Chondrocyte (in vitro differentiated cells): ENCODE data around the gene HSPG2. TPM values are rescaled to one million over a fixed set of nuclear protein-coding genes. Genes with fewer than 3 reads are reported as not detected.

Experiments used
- DNase-seq: peaks from one replicate; pipeline ENCODE4 v3.0.0; 2021; ENCODE audit warnings: mixed read lengths, low spot score
- H3K27ac Mint-ChIP-seq: one replicate; pipeline ENCODE4 v1.8.0; 2021; ENCODE audit warnings: mild to moderate bottlenecking, moderate library complexity, mixed read lengths; ENCODE audit not compliant: unreplicated experiment
- H3K27me3 Mint-ChIP-seq: 2 replicates; pipeline ENCODE4 v1.8.0; 2021; ENCODE audit warnings: low read depth, mixed read lengths
- H3K36me3 Mint-ChIP-seq: 2 replicates; pipeline ENCODE4 v1.8.0; 2021; ENCODE audit warnings: low read depth, mixed read lengths
- H3K4me1 Mint-ChIP-seq: 2 replicates; pipeline ENCODE4 v1.8.0; 2021; ENCODE audit warnings: low read depth, mild to moderate bottlenecking, mixed read lengths
- H3K4me3 Mint-ChIP-seq: one replicate; pipeline ENCODE4 v1.8.0; 2021; ENCODE audit warnings: mild to moderate bottlenecking, moderate library complexity, mixed read lengths; ENCODE audit not compliant: unreplicated experiment
- H3K9me3 Mint-ChIP-seq: 2 replicates; pipeline ENCODE4 v1.8.0; 2021; ENCODE audit warnings: low read depth, mixed read lengths
- total RNA-seq: library from RNA; stranded (reverse); gene quantifications from 3 replicates; pipeline ENCODE4 v1.2.1, GENCODE V29; 2021
- TF ChIP-seq, protein P1 (sequence below): fragments of 200-600 bp; sonication (generic); IDR thresholded peaks from 2 replicates; pipeline ENCODE4 v1.5.0; 2021; ENCODE audit warnings: antibody characterized with exemption, mild to moderate bottlenecking, moderate library complexity

HSPG2 gene
- total RNA-seq, 1 donor from 2014 or later, result 481 TPM

DNA sequence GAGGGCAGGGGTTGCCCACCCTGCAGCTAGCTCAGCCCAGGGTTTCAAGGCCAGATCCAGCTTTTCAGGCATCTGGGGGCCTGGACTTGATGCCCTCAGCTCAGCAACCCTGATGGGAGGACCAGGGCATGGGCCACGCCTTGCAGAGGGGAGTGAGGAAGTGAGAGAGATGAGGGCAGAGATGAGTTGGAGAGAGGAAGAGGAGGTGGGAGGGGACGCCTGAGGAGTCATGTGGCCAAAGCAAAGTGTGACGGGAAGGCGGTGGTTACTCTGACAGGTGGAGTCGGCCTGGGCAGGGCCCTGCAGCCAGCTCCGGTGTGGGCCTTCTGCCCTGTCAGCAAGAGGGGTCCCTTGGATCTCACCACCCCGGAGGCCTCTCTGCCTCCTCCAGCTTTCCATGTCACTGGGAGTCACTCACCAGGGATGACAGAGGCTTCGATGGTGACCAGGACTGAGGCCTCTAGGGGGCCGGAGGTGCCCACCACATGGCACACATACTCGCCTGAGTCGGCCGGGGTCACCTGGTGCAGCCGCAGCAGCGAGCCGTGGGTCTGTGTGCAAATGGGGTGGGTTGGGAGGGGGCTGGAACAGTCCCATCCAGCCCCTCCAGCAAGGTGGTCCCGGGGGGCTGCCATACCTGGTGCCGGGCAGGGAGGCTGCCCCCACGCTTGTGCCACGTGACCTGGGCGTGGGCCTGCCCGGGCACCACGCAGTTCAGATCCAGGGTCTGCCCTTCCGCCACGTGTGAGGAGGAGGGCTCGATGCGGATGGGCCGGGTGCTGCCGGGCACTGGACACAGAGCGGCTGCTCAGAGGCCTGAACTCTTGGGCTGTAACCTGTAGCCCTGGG is 84.6 kb downstream of the HSPG2 start:
- no peaks in the 10 kb centered on the region for H3K9me3 Mint-ChIP-seq
- H3K27me3 Mint-ChIP-seq, result no peaks in the 10 kb centered on the region
- peaks cover 35% of the 10 kb centered on the region for H3K36me3 Mint-ChIP-seq
- DNase-seq, result no peak
- H3K4me3 Mint-ChIP-seq, result no peak overlapping the region
- TF ChIP-seq, protein P1, sequence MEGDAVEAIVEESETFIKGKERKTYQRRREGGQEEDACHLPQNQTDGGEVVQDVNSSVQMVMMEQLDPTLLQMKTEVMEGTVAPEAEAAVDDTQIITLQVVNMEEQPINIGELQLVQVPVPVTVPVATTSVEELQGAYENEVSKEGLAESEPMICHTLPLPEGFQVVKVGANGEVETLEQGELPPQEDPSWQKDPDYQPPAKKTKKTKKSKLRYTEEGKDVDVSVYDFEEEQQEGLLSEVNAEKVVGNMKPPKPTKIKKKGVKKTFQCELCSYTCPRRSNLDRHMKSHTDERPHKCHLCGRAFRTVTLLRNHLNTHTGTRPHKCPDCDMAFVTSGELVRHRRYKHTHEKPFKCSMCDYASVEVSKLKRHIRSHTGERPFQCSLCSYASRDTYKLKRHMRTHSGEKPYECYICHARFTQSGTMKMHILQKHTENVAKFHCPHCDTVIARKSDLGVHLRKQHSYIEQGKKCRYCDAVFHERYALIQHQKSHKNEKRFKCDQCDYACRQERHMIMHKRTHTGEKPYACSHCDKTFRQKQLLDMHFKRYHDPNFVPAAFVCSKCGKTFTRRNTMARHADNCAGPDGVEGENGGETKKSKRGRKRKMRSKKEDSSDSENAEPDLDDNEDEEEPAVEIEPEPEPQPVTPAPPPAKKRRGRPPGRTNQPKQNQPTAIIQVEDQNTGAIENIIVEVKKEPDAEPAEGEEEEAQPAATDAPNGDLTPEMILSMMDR, result no peak
- peaks cover 2% of the 10 kb centered on the region for H3K4me1 Mint-ChIP-seq
- no peak overlapping the region for H3K27ac Mint-ChIP-seq

DNA sequence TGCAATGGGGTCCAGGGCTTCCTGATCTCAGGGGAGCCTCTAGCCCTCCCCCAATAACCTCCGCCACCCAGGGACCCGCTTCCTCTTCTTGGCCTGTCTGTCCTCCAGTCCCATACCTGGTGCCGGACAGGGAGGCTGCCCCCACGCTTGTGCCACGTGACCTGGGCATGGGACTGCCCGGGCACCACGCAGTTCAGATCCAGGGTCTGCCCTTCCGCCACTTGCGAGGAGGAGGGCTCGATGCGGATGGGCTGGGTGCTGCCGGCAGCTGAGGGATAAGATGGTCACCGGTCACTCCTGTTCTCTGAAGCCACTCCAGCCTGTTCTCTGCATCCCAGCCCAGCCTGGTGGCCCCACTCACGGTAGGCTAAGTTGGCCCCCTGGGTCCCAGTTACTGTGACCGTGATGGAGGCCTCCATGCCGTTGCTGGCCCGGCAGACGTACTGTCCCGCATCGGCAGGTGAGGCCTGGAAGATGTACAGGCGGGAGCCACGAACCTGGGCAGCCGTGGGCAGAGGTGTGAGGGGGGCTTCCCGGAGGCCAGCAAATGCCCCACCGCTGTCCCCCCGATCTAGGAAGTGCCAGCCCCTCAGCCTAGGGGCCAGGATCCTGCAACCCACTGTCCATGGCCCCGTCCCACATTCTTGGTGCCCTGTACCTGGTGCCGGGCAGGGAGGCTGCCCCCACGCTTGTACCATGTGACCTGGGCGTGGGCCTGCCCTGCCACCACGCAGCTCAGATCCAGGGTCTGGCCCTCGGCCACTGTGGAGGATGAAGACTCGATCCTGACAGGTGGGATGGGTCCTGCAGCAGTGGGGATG is 85.5 kb downstream of the HSPG2 start:
- TF ChIP-seq, protein P1, result no peak
- H3K27ac Mint-ChIP-seq, result no peak overlapping the region
- no peak overlapping the region for H3K4me3 Mint-ChIP-seq
- peaks cover 35% of the 10 kb centered on the region for H3K36me3 Mint-ChIP-seq
- H3K27me3 Mint-ChIP-seq, result no peaks in the 10 kb centered on the region
- DNase-seq, result no peak
- H3K9me3 Mint-ChIP-seq, result no peaks in the 10 kb centered on the region
- H3K4me1 Mint-ChIP-seq, result no peaks in the 10 kb centered on the region

DNA sequence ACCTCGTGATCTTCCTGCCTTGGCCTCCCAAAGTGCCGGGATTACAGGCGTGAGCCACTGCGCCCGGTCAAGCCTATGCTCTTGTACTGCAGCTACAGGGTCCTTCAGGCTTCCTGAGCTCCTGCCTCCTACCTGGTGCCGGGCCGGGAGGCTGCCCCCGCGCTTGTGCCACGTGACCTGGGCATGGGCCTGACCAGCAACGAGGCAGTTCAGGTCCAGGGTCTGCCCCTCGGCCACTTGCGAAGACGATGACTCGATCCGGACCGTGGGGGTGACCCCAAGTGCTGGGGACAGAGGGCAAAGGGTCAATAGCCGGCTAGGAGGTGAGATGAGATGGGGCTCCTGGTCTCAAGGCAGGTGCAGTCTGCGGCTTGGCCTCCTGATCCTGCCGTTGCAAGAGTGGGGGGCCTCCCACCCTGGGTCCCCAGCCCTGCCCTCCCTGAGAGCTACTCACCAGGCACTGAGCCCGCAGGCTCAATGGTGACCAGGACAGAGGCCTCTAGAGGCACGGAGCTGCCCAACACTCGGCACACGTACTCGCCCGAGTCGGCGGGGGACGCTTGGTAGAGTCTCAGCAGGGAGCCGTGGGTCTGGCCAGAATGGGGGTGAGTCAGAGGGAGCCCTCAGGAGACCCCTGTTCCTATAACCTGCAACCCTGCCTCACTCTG is 87.1 kb downstream of the HSPG2 start:
- H3K27ac Mint-ChIP-seq, result no peak overlapping the region
- TF ChIP-seq, protein P1, result no peak
- no peaks in the 10 kb centered on the region for H3K27me3 Mint-ChIP-seq
- DNase-seq, result no peak
- no peak overlapping the region for H3K4me3 Mint-ChIP-seq
- H3K36me3 Mint-ChIP-seq, result peaks cover 33% of the 10 kb centered on the region
- H3K4me1 Mint-ChIP-seq, result no peaks in the 10 kb centered on the region
- no peaks in the 10 kb centered on the region for H3K9me3 Mint-ChIP-seq

DNA sequence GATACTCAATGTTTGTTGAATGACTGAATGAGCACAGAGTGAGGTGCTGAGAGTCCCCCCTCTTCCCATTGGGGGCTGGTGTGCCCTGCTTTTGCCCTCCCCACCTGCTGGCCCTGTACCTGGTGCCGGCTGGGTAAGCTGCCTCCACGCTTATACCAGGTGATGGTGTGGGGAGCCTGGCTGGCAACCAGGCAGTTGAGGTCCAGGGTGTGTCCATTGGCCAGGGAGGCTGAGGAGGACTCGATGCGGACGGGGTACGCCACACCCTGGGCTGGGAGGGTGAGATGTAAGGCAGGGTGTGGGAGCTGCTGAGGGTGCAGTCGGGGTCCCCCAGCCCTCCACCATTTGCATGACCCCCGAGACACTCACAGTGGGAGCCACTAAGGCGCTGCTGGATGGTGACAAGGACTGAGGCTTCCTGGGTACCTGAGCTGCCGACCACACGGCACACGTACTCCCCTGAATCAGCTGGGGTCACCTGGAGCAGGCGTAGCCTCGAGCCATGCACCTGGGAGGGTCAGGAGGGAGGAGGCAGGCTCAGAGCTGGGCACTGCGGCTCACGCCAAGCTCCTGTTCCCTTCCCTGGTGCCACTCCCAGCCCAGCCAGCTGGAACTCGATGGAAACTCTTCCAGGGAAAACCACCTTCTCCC is 88.5 kb downstream of the HSPG2 start:
- H3K9me3 Mint-ChIP-seq, result no peaks in the 10 kb centered on the region
- no peak for DNase-seq

More for the DNA sequence above, 88.5 kb downstream of the HSPG2 start:
- H3K4me1 Mint-ChIP-seq, result no peaks in the 10 kb centered on the region
- TF ChIP-seq, protein P1, result no peak
- no peak overlapping the region for H3K27ac Mint-ChIP-seq
- H3K36me3 Mint-ChIP-seq, result peaks cover 31% of the 10 kb centered on the region
- H3K4me3 Mint-ChIP-seq, result no peak overlapping the region
- H3K27me3 Mint-ChIP-seq, result no peaks in the 10 kb centered on the region
